Middle frontal gyrus (tissue), 1 donor: ENCODE results near the gene SLC6A8.
"Not testable (repeated sequence)": the region's sequence is repeated elsewhere in the genome, so short reads cannot be mapped to it uniquely, and the experiment has no call there.

Source experiments
- DNase-seq: peaks from one replicate; pipeline ENCODE4 v3.0.0-alpha.2; 2015; ENCODE audit warnings: low spot score; ENCODE audit errors: extremely low spot score

Gene SLC6A8

GRCh38 chrX:153671589-153672530 lies 15.9 kb upstream of the SLC6A8 start:
- DNase-seq: no peak

DNA sequence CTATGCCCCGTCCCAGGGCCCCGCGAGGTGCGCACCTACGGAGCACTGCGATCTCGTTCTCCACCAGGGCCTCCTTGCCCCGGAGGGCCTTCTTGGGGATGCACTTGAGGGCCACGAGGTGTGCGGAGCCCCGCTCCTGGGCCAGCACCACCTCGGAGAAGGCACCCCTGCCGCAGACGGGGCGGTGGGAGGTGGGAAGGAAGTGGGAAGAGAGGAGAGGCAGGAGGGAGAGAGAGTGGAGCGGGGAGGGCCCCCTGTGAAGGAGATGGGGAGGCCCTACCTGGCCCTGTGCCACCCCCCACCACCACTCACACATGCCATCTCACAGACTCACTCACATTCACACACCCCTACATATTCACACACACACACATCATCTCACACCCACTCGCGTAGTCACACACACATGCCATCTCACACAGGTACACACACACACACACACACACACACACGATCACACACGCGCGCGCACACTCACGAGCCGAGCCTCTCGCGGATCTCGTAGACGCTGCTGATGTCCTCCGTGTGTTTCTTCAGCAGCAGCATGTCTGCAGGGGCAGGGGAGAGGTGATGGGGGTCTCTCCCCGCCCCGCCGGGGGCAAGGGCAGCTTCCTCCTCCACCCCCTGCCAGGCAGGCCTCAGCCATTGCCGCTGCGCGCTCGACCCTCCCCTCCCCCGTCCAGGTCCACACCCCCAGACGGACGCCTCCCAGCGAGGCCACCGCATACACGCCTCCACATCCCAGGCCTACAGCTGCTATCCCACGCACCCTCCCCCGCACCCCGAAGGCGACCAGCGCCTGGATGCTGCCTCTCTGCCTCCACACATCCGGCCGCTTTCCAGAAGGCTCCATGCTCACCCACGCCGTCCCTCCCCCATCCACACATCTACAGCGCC lies 14.9 kb upstream of the SLC6A8 start:
- DNase-seq: no peak

- no peak for DNase-seq
These were observed 14.1 kb upstream of the SLC6A8 start, which contains the start of gene PNCK for GRCh38 chrX:153673428-153674218. Gene PNCK, minus strand, starts transcription at chrX:153673813. Its CDS starts 737 bp downstream, at chrX:153673076.

DNA sequence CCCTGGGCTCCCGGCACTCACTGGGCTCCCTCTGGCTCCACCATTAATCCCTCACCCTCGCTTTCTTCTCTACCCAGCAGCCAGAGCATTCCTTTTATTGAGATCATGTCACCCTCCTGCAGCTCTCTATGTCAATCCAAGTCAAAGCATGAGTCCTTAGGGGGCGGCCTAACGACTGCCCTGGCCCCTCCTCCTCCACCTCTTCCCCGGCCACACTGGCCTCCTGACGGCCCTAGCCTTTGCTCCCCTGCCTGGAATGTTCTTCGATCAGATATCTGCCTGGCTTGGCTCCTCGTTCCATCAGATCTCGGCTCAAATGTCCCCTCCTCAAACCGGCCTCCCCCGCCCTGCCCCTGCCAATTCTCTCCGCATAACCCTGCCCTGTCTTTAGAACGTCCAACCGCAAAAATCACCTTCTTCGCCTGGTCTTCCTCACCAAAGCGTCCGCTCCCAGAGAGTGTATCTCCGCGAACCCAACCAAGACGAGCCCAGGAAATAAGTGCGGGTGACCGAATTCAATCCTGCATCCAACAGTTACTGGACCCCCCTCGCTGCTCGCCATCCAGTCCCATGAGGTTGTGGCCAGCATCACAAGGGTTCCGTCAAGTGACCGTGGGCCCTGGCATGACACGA lies 13.4 kb upstream of the SLC6A8 start:
- no peak for DNase-seq

DNA sequence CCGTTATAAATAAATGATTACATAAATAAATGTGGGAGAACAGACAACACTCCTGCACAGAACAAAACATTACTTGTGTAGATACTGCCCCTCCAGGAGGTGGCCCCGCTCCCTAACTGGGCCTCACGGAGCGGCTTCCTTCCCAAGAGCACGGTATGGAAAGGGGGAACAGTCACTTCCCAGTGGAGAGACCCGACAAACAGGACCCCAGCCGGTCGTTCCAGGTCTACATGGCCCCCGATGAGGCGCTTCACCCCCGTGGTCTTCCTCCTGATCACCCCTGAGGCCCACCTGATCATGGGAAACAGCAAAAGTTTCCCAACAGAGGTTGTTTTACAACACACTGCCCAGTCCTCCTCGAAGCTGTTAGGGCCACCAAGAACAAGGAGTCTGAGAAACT lies 6.6 kb upstream of the SLC6A8 start:
- DNase-seq: no peak

- not testable (repeated sequence) for DNase-seq
These were observed 4.2 kb upstream of the SLC6A8 start for GRCh38 chrX:153683486-153683885.

GRCh38 chrX:153684467-153685155 lies 3.1 kb upstream of the SLC6A8 start:
- DNase-seq: no peak

DNA sequence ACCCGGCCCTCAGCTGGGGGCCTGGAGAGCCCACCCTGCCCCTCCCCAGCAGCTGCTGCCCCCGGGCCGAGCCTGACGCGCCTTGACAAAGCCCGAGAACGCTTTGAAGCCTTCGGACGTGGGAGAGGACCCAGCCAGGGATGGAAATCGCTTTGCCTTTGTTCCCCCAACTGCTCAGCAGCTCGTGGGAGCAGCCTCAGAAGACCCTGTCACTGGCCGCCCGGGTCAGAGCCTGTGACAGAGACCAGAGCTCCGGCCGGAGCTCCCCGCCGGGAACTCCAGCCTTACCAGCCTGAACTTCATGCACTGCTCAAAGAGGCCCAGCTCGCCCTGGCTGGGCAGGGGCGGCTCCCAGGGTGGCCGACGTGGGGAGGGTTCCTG lies 2.6 kb upstream of the SLC6A8 start:
- no peak for DNase-seq

DNA sequence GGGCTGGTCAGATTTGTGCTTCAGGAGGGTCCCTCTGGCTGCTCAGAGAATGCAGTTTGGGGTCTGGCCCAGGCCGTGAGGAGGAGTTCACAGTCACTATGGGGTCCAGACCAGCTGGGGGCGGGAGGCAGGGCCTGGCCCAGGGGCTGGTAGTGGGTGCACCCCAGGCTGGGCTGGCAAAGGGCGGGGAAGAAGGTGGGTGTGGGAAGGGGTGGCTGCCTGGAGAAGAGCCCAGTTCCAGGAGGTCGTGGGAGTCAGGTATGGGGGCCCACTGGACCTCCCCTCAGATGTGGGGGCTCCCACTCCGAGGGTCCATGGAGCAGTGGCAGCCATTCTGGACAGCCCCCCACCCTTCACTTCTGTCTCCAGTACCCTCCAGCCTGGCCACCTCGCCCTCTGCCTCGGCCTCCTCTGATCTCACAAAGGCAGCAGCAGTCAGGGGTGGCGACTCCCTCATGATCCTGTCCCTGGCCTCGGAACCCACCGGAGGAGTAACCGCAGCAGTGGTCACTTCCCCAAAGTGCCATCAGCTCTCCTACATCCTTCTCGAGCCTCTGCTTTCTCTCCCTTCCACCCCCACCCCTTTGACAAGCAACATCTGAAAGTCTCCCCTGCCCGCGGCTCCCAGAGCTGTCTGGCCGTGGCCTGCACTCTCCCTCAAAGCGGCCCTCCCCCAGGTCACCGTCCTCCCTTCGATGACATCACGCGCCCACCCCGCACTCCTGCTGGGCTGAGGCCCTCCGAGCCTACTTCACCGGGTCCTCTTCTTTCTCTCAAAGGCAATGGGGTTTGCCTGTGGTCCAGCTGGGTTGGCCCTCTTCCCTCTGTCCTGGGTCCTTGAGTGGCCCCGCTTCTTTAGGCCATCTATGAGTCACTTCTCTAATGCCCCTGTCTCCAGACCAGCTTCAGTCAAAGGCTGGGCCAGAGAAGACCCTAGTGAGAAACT lies 1.7 kb upstream of the SLC6A8 start:
- DNase-seq: no peak

- DNase-seq: no peak
These were observed 1.0 kb upstream of the SLC6A8 start for GRCh38 chrX:153686711-153687110.

GRCh38 chrX:153688071-153688470 lies 345 bp downstream of the SLC6A8 start:
- DNase-seq: no peak

DNA sequence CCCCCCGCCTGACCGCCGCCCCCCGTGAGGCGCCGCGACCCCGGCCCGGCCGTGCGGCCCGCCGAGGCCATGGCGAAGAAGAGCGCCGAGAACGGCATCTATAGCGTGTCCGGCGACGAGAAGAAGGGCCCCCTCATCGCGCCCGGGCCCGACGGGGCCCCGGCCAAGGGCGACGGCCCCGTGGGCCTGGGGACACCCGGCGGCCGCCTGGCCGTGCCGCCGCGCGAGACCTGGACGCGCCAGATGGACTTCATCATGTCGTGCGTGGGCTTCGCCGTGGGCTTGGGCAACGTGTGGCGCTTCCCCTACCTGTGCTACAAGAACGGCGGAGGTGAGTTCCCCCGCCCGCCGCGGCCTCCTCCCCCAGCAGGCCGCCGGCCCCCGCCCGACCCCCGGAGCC lies 780 bp downstream of the SLC6A8 start:
- DNase-seq: no peak

GRCh38 chrX:153688911-153689590 lies 1.3 kb downstream of the SLC6A8 start:
- no peak for DNase-seq

GRCh38 chrX:153689654-153690465 lies 2.1 kb downstream of the SLC6A8 start:
- DNase-seq: no peak

- no peak for DNase-seq
These were observed 2.7 kb downstream of the SLC6A8 start for GRCh38 chrX:153690466-153690865.

DNA sequence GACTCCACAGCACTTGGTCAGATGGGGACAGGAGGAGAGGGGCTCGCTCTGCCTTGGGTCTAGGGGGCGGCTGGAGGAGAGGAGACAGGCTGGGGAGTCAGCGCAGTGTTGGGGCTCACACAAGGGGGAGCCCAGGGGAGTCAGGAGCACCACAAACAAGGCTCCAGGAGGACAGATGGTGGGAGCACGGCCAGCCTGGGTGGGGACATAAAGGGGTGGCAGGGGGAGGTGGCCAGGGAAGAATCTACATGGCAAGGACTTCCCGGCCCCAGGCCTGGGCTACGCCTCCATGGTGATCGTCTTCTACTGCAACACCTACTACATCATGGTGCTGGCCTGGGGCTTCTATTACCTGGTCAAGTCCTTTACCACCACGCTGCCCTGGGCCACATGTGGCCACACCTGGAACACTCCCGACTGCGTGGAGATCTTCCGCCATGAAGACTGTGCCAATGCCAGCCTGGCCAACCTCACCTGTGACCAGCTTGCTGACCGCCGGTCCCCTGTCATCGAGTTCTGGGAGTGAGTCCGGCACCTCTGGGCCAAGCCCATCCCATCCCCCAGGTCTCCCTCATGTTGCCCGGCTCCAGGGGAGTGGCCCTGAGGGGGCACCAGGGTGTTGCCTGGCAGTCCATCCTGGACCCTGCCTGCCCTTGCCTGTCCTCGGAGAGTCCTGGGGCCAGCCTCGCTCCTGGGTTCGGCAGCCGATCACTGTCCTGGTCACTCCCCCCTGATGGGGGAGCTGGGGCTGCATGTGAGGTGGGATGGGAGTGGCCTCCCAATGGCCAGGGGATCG lies 3.5 kb downstream of the SLC6A8 start:
- not testable (repeated sequence) for DNase-seq

DNA sequence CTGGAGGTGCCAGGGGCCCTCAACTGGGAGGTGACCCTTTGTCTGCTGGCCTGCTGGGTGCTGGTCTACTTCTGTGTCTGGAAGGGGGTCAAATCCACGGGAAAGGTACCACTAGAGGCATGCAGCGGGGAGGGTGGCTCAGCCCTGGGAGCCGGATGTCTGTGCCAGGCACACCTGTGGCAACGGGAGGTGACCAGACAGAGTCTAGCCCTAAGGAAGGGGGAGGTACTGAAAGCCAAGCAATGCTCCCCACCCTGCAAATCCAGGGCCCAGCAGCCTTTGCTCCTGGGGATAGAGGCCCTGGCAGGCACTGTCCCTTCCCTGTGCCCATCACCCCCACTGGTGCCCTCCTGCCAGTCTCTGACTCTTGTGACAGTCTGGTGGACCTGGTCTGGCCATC lies 4.3 kb downstream of the SLC6A8 start:
- DNase-seq: no peak
